HAP-1 (cell line): ENCODE results near the gene RAI1.

ENCODE experiments used
- DNase-seq, 2 experiments: peaks; one replicate each; pipeline ENCODE4 v3.0.0-alpha.2; 2016 to 2020; ENCODE audit warnings: low spot score in 2 of 2
- H3K27me3 ChIP-seq: fragments of 250-450 bp; sonication (Bioruptor Pico); 2 replicates; pipeline ENCODE4 v1.5.1; 2020; ENCODE audit warnings: low read depth, mild to moderate bottlenecking, moderate library complexity
- H3K36me3 ChIP-seq: fragments of 250-450 bp; sonication (Bioruptor Pico); replicated peaks from 2 replicates; pipeline ENCODE4 v1.5.1; 2020; ENCODE audit warnings: mild to moderate bottlenecking
- H3K4me1 ChIP-seq: fragments of 250-450 bp; sonication (Bioruptor Pico); 2 replicates; pipeline ENCODE4 v1.5.1; 2020; ENCODE audit warnings: mild to moderate bottlenecking
- H3K4me3 ChIP-seq: fragments of 250-450 bp; sonication (Bioruptor Pico); 2 replicates; pipeline ENCODE4 v1.5.1; 2020; ENCODE audit warnings: mild to moderate bottlenecking, moderate library complexity
- H3K9me3 ChIP-seq: fragments of 250-450 bp; sonication (Bioruptor Pico); 2 replicates; pipeline ENCODE4 v1.5.1; 2020; ENCODE audit warnings: mild to moderate bottlenecking, moderate library complexity
- in situ Hi-C: fragments of 300-500 bp; cut with MboI; formaldehyde crosslinking; loops from 3 replicates; pipeline ENCODE4 v1.14.3; 2020; ENCODE audit warnings: low sequenced_read_pairs, inconsistent platforms, mixed read lengths

RAI1 gene

GRCh38 chr17:17647524-17648178 is 33.6 kb upstream of the RAI1 start:
- Histone ChIP-seq H3K9me3 (0 out of 2 replicates have a peak, but pooled peaks cover 2% of the 10 kb centered on the region), H3K4me3 (no peak overlapping the region), H3K36me3 (no peaks in the 10 kb centered on the region), H3K4me1 (no peaks in the 10 kb centered on the region), H3K27me3 (no peaks in the 10 kb centered on the region; the same call in 1 of the 2 replicates)
- in situ Hi-C loops: no loop called here
- DNase-seq: no peak

GRCh38 chr17:17648762-17649161 is 32.5 kb upstream of the RAI1 start:
- Histone ChIP-seq H3K36me3 (no peaks in the 10 kb centered on the region), H3K27me3 (no peaks in the 10 kb centered on the region; the same call in 1 of the 2 replicates), H3K4me1 (no peaks in the 10 kb centered on the region), H3K4me3 (no peak overlapping the region), H3K9me3 (0 out of 2 replicates have a peak, but pooled peaks cover 2% of the 10 kb centered on the region)
- in situ Hi-C loops: no loop called here
- DNase-seq: peak in 1 of 2 experiments; percentile 1

- H3K4me3 ChIP-seq: no peak overlapping the region
- H3K4me1 ChIP-seq: no peaks in the 10 kb centered on the region
- in situ Hi-C loops: no loop called here
- DNase-seq: no peak
- no peaks in the 10 kb centered on the region; the same call in 1 of the 2 replicates for H3K27me3 ChIP-seq
- 0 out of 2 replicates have a peak, but pooled peaks cover under 1% of the 10 kb centered on the region for H3K9me3 ChIP-seq
- no peaks in the 10 kb centered on the region for H3K36me3 ChIP-seq
Observed at GRCh38 chr17:17650959-17651358, 30.3 kb upstream of the RAI1 start.

- Histone ChIP-seq H3K4me1 (no peaks in the 10 kb centered on the region), H3K36me3 (no peaks in the 10 kb centered on the region), H3K9me3 (no peaks in the 10 kb centered on the region), H3K27me3 (no peaks in the 10 kb centered on the region; the same call in 1 of the 2 replicates), H3K4me3 (no peak overlapping the region)
- no peak for DNase-seq
- in situ Hi-C loops: no loop called here
Observed at GRCh38 chr17:17653343-17653742, 27.9 kb upstream of the RAI1 start.

DNA sequence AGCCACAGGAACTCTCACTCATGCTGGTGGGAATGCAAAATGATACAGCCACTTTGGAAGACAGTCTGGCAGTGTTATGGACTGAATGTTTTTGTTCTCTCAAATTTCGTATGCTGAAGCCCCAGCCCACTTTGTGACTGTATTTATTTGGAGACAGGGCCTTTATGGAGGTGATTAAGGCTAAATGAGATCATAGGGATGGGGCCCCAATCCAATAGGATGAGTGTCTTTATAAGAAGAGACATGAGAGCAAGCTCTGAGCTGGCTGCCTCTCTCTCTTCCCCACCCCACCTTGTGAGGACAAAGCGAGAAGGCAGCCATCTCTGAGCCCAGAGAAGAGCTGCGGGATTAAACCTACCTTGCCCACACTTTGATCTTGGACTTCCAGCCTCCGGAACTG is 21.9 kb upstream of the RAI1 start:
- H3K4me3 ChIP-seq: no peak overlapping the region
- H3K4me1 ChIP-seq: no peaks in the 10 kb centered on the region; the same call in 1 of the 2 replicates
- no peaks in the 10 kb centered on the region for H3K9me3 ChIP-seq
- H3K27me3 ChIP-seq: no peaks in the 10 kb centered on the region
- no peaks in the 10 kb centered on the region for H3K36me3 ChIP-seq
- DNase-seq: no peak
- in situ Hi-C loops: no loop called here

DNA sequence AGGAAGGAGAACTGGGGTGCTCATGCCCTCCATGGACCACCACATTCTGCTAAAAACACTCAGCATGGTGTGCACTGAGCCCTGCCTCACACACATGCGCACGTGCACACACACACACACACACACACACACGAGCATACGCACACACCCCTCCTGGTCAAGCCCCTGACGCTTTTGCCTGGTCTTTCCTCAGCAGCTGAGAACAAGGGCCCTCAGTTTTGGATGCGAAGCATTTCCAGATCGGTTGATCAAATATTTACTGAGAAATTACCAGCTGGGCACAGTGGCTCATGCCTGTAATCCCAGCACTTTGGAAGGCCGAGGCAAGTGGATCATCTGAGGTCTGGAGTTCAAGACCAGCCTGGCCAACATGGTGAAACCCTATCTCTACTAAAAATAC is 20.1 kb upstream of the RAI1 start:
- no peaks in the 10 kb centered on the region for H3K9me3 ChIP-seq
- no peak overlapping the region for H3K4me3 ChIP-seq
- H3K4me1 ChIP-seq: no peaks in the 10 kb centered on the region; the same call in 1 of the 2 replicates
- H3K36me3 ChIP-seq: no peaks in the 10 kb centered on the region
- in situ Hi-C loops: no loop called here
- no peak for DNase-seq
- H3K27me3 ChIP-seq: no peaks in the 10 kb centered on the region

DNA sequence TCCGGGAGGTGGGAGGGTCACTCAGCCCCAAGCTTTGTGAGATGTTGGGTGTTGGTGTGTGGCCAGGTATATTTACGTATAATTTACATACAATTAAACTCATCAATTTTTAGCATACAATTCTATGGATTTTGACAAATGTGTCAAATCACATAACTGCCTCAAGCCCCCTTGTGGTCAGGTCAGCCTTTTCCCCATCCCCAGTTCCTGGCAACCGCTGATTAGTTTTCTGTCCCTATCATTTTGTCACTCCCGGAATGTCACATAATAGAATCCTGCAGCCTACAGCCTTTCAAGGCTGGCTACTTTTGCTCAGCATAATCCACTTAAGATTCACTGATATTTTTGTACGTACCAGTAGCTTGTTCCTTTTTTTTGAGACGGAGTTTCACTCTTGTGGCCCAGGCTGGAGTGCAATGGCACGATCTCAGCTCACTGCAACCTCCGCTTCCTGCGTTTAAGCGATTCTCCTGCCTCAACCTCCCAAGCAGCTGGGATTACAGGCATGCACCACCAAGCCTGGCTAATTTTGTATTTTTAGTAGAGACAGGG is 19.3 kb upstream of the RAI1 start:
- no peaks in the 10 kb centered on the region for H3K9me3 ChIP-seq
- peak in 1 of 2 experiments; percentile 45 for DNase-seq
- in situ Hi-C loops: no loop called here
- H3K4me3 ChIP-seq: no peak overlapping the region
- H3K27me3 ChIP-seq: no peaks in the 10 kb centered on the region
- no peaks in the 10 kb centered on the region; the same call in 1 of the 2 replicates for H3K4me1 ChIP-seq
- no peaks in the 10 kb centered on the region for H3K36me3 ChIP-seq

- DNase-seq: peak; percentile 48 to 81
- H3K9me3 ChIP-seq: no peaks in the 10 kb centered on the region
- in situ Hi-C loops: no loop called here
- no peaks in the 10 kb centered on the region; the same call in 1 of the 2 replicates for H3K4me1 ChIP-seq
- H3K27me3 ChIP-seq: no peaks in the 10 kb centered on the region
- H3K36me3 ChIP-seq: no peaks in the 10 kb centered on the region
- no peak overlapping the region for H3K4me3 ChIP-seq
Observed at GRCh38 chr17:17663160-17664063, 17.8 kb upstream of the RAI1 start.

DNA sequence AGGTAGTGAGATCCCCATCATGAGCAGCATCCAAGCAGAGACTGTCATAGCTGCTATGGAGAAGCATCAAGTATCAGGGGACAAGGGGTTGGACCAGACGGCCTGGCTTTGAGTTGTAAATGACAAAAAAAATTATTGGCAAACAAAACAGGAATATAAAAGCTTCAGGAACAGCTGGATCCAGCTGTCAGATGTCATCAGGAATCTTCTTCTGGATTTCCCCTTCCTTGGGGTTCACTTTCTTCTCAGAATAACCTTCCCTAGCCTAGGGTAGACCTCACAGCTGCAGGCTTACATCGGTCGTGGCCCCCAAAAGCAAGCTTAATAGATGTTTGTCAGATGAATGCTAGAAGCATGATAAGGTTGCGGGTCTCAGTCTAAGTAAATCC is 17.2 kb upstream of the RAI1 start:
- no peaks in the 10 kb centered on the region; the same call in 1 of the 2 replicates for H3K4me1 ChIP-seq
- in situ Hi-C loops: no loop called here
- no peaks in the 10 kb centered on the region for H3K27me3 ChIP-seq
- no peak for DNase-seq
- no peaks in the 10 kb centered on the region for H3K36me3 ChIP-seq
- H3K9me3 ChIP-seq: no peaks in the 10 kb centered on the region
- no peak overlapping the region for H3K4me3 ChIP-seq

DNA sequence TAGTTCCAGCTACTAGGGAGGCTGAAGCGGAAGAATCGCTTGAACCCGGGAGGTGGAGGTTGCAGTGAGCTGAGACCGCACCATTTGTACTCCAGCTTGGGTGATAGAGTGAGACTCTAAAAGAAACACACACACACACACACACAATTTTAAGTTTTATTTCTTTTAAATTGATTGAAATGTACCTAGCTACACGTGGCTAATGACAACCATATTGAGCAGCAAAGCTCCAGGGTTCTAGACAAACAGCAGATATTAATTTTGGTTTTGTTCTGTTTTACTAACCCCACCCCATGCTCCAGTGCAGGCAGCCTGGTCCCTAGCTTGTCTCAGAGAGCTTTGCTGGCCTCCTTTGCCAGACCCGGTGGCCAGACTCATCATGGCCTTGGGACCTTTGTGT is 16.0 kb upstream of the RAI1 start:
- in situ Hi-C loops: no loop called here
- Histone ChIP-seq H3K4me3 (no peak overlapping the region), H3K9me3 (no peaks in the 10 kb centered on the region), H3K4me1 (no peaks in the 10 kb centered on the region; the same call in 1 of the 2 replicates), H3K36me3 (no peaks in the 10 kb centered on the region), H3K27me3 (no peaks in the 10 kb centered on the region)
- DNase-seq: no peak

- no peak overlapping the region for H3K4me3 ChIP-seq
- H3K27me3 ChIP-seq: no peaks in the 10 kb centered on the region
- DNase-seq: no peak
- in situ Hi-C loops: no loop called here
- H3K36me3 ChIP-seq: no peaks in the 10 kb centered on the region
- H3K9me3 ChIP-seq: no peaks in the 10 kb centered on the region
- H3K4me1 ChIP-seq: no peaks in the 10 kb centered on the region; the same call in 1 of the 2 replicates
Observed at GRCh38 chr17:17666111-17666714, 15.0 kb upstream of the RAI1 start.

- Histone ChIP-seq H3K9me3 (no peaks in the 10 kb centered on the region), H3K4me3 (no peak overlapping the region), H3K36me3 (no peaks in the 10 kb centered on the region), H3K4me1 (no peaks in the 10 kb centered on the region; the same call in 1 of the 2 replicates), H3K27me3 (no peaks in the 10 kb centered on the region)
- in situ Hi-C loops: no loop called here
- no peak for DNase-seq
Observed at GRCh38 chr17:17667231-17667630, 14.0 kb upstream of the RAI1 start.

DNA sequence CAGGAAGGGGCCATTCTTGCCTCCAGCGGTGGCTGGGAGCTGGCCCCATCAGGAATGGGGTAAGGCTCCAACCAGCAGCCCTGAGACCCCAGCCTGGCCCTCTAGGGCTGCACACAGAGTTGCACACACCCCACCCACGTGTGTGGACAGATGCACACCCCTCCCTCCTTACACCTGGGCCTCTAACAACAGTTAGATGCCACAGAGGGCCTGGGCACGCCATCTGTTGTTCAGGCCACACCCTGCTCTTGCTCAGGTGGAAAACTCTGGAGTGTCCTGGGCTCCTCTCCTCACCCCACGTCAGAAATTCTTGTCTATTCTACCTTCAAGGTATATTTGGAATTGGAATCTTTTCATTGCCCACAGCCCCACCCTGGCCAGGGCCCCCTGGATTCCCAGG is 13.3 kb upstream of the RAI1 start:
- Histone ChIP-seq H3K27me3 (no peaks in the 10 kb centered on the region), H3K36me3 (no peaks in the 10 kb centered on the region), H3K9me3 (no peaks in the 10 kb centered on the region), H3K4me1 (peaks cover 5% of the 10 kb centered on the region; the same call in 1 of the 2 replicates), H3K4me3 (no peak overlapping the region)
- DNase-seq: no peak
- in situ Hi-C loops: no loop called here
